Measurements from ENCODE around the gene KRTAP5-6.
"Not testable (repeated sequence)": the region's sequence is repeated elsewhere in the genome, so short reads cannot be mapped to it uniquely, and the experiment has no call there.

KRTAP5-6 gene

DNA sequence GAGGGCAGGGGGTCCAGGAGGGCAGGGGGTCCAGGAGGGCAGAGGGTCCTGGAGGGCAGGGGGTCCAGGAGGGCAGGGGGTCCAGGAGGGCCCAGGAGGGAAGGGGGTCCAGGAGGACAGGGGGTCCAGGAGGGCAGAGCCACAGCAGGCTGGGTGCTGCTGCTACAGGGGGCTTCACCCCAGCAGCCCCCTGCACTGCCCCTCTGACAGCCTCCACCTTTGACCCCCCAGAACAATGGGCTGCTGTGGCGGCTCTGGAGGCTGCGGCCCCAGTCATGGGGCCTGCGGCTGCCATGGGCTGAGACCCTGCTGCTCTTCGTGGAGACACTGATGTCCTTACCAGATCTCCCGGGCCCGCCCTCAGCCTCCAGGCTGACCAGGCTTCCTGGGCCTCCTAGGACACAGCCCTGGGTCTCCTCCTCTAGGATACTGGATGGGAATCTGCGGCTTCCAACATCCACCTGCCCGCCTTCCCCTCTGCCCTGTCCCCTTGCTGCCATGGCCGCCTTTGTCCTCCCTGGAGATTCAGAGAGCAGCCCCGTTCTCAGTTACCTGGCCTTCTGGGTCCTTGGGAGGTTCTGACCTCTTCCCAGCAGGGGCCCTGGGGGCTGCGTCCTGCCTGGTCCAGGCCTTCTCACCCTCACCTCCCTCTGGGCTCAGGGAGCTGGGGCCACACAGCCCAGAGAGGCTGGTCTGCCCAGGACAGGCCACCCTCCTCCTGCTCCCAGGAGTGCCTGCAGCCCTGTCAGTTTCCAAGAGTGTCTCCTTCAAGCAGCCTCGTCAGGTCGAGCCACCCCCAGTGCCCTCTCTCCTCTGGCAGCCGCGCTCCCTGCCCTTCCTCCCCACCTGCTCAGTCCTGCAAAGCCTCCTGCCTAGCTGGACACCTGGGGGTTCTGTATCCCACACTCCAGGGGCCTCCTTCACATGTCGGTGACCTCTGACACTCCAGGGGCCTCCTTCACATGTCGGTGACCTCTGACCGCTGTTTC lies 11.8 kb upstream of the KRTAP5-6 start:
- DNase-seq, result not testable (repeated sequence)

DNA sequence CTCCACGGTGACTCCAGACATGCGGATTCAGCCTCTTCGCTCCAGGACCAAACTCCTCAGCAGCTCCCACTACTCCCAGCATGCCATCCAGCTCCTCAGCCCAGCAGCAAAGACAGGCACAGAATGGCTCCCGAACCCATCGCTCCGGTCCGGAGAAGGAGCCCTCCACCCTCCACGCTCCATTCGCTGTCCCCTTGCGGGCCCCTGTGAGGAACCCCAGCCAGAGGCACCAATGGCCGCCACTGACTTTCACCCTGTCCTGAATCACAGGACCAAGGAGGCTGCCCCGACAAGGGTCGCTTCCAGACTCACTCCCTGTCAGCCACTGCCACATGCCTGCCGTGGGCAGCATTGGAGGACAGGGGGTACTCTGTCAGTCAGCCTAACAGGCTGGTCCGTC lies 10.8 kb upstream of the KRTAP5-6 start:
- not testable (repeated sequence) for DNase-seq

DNA sequence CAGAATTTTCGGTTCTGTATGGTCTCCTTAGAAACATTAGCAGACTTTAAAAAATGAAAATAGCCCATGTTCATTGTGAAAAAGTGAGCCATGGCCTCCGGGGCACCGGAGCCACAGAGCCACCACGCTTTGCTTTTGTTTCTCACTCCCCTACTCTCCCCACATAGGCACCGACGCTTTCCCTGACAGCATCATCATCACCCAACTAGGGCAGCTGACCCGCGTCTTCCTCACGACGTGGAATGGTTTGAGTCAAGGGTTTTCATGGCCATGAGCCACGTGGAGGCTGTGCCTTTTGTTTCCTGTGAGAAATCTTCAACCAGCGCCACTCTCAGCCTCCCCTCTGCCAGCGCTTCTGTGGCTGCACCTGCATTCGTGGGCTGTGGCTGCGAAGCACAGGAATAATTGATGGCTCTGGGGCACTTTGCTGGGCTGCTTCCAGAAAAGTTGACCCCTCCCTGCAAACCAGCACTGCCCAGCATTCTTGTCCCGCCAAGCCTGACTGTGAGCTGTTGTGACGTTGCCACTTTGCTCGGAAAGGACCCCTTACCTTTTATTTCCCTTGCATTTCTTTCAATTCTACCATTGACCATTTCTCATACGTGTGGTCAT lies 8.6 kb upstream of the KRTAP5-6 start:
- not testable (repeated sequence) for DNase-seq

DNA sequence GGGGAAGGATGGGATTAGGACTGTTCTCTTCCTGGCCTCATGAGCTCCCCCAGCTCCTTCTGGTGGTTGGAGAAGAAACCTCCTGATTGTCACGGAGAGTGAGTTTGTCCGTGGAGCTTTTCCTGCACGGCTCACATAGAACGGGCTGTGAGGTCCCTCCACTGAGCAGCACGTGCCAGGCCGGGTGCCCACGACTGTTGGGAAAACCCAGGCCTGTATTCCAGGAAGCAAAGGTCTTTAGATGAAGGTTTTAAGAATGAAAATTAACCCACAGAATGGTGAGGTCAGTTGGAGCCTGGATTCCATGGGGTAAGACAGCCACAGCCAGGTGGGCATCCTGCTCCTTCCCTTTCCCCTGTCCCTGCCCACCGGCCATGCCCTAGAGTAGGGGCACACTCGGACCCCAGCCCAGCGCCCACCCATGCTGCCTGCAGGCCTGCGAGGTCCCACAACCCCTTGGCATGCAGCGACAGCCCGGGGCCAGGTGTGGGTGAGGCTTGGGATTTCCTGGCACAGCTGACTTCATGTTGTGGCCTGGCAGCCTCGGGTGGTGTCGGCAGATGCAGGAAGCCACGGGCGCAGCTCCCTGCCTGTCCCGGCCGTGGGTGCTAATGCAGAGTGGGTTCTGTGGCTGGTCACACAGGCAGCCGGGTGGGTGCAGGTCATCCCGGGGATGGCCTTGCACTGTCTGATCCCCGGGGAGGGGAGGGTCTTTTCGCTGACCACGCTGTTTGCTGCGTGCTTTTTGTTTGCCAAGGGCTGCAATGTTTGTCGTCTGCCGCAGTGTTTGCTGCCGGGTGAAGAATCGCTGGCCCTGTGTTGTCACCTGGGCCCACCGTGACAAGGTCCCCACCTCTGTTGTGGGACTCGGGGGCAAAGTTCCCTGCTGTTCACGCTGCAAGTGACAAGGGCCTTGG lies 7.5 kb upstream of the KRTAP5-6 start:
- not testable (repeated sequence) for DNase-seq

DNA sequence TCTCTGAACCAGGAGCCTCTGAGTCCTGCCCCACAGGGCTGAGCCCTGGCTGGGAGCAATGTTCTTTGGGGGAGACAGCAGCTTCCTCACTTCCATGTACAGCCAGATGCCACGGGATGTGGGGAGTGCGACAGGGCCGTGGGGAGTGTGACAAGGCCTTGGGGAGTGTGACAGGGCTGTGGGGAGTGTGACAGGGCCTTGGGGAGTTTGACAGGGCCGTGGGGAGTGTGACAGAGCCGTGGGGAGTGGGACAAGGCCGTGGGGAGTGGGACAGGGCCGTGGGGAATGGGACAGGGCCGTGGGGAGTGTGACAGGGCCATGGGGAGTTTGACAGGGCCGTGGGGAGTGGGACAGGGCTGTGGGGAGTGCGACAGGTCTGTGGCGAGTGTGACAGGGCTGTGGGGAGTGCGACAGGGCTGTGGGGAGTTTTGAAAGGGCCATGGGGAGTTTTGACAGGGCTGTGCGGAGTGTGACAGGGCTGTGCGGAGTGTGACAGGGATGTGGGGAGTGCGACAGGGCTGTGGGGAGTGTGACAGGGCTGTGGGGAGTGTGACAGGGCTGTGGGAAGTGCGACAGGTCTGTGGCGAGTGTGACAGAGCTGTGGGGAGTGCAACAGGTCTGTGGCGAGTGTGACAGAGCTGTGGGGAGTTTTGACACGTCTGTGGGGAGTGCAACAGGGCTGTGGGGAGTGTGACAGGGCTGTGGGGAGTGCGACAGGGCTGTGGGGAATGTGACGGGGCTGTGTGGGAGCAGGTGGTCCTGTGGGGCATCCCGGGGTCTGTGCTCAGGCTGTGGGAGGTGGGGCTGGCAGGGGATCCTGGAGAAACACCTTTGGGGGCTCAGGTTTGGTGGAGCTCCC lies 6.6 kb upstream of the KRTAP5-6 start:
- no peak for DNase-seq

DNA sequence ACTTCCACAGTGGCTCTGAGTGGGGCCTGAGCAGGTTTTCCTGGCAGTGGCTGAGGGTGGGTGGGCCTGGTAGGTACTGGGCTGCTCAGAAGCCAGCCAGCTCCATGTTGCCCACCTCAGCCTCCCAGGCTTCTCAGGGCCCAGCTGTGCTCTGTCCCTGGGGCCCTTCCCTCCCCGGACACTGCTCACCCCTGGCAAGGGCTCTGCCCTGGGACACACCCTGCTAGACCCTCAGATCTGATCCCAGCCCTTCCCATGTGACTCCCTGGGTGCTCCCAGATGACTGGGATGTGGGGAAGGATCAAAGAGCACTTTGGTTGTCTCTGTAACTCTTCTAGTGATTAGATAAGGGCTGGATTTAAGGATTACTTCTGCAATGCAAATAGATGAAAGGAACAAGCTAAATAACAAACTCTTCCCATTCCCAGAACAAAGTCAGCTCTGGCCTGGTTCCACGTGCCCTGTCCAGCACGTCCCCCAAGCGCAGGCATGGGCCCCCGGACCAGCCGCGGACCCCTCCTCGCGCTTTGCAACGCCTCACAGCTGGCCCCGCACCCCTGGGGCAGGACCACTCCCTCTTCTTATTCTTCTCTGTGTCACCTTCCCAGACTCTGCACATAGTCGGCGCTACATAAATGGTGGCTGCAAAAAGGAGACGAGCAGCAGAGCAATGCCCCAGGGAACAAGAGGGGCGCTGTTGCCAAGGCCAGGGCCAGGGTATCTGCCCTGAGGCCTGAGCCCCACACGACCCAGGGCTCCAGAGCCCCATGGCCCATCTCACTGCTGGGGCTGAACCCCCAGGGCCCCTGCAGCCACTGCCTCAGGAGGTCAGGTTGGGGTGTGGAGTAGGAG lies 5.7 kb upstream of the KRTAP5-6 start:
- no peak for DNase-seq

DNA sequence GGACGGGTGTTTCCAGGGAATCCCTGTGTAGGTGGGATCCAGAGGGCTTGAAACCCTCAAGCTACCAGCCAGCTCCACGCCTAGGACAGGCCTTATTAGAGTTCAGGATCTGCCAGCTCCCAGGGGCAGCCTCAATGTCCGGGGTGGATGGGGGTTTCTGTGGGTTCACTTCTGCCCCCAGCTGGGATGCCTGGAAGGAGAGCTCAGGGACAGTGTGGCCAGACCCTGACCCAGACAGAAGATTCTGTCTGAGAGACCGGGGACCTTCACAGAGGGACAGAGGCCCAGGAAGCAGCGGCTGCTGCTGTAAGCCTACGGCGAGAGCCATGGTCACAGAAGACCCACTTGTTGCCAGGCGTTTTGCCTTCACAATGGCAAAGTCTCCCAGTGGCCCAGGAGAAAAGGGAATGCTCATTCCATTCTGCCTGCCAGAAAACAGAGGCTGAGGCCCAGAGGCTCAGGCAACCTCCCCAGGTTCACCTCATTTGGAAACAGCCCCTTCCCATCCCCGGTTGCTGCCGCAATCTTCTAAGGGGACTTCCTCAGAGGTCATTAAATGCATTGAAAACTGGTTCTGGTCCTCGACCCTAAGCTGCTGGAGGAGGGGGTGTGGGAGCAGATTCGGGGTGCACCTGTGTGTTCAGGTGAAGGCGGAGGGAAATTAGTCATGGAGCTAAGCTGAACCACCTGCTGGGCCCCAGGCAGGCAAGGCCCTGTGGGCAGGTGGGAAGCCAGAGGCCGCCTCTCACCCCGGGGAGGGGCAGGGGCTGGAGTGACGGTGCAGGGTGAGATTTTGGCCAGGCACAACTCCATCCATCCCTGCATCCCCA lies 4.9 kb upstream of the KRTAP5-6 start:
- no peak for DNase-seq

DNA sequence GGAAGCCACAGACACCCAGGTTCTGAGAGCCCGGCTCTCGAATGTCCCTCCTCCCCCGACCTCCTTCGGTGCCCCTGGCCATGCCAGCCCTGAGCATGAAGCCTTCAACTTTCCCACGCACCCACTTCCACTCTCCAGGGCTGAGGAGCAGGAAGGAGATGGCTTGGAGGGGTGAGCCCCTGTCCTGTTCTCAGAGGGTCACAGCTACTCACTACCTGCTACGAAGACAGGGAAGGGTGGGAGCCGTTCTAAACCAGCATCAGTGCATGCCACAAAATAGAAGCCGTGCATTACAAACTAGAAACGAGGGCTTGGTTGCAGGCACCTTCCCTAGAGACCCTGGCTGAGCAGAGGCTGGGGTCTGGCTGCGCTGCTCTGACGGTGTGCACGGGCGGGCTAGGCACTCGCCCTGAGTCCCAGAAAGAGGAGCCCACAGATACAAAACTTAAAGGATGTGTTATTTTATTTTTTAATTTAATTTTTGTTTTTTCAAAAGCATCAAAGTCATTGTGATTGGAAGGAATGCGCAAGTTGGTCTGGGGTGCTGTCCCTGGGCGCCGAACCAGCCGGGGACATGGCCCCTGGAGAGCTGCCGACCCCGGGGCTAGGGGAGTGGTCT lies 4.2 kb upstream of the KRTAP5-6 start:
- DNase-seq, result no peak

DNA sequence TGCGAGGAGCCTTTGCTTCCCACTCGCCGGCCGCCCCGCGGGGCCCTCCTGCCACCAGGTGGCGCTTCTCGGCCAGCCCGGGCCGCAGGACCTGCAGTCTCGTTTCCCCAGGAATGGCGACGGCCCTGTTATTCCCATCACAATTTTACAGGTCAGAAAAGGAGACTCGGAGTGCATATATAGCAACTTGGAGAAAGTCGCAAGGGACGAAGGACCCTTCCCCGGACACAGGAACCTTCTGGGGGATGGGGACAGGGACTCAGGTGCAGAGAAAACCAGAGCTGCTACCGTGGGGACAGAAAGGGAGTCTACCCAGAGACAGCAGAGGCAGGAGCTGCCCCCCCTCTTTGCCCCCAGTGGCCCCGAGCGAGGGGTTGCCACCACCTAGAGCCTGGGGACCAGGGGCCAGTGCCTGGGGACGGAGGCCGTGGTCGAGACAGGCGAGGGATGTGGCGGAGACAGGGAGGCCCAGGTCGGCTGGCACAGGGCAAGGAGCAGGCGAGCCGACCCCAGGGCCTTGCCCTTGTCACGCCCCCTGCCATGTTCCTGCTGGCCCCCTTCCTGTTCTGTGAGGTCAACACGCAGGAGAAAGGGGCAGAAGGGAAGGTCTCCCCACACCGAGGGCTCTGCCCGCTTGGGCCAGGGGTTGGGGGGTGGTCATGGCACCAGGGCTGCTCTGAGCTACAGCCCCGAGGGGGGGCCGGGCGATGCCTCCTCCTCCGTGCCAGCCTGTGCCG lies 3.5 kb upstream of the KRTAP5-6 start:
- DNase-seq, result peak; percentile 60

DNA sequence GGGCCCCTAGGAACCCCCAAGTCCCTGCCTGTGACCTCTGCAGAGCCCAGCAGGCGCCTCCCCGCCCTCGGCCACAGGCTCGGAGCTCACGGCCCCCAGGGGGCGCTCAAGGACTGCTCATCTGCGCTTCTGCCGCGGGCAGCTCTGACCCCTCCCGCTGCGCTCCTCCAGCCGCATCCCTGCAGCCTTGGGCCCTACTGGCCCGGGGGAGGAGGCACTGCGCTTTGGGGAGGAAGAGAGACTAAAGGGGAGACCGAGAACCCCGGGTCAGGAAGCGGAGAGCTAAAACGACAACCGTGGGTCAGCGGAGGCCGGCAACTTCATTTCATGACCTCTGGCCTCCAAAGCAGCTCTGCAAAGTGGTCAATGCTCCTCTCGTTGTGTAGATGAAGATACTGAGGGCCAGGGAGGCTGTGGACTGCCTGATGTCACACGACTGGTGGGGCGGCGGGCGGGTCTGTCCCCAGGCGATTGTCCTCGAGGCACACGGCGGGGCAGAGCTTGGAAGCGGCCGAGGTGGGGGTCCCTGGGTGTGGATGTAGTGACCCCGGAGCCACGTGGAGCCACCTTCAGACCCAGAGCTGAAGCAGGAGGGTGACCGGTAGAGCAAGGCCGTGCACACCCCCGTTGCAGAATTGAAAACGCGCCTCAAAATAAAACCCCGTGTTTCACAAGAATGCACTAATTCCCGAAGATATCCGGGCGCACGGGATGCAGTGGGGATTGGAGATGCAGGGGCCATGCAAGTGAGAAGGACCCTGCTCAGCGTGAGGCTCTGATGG lies 2.7 kb upstream of the KRTAP5-6 start:
- DNase-seq, result peak; percentile 79

DNA sequence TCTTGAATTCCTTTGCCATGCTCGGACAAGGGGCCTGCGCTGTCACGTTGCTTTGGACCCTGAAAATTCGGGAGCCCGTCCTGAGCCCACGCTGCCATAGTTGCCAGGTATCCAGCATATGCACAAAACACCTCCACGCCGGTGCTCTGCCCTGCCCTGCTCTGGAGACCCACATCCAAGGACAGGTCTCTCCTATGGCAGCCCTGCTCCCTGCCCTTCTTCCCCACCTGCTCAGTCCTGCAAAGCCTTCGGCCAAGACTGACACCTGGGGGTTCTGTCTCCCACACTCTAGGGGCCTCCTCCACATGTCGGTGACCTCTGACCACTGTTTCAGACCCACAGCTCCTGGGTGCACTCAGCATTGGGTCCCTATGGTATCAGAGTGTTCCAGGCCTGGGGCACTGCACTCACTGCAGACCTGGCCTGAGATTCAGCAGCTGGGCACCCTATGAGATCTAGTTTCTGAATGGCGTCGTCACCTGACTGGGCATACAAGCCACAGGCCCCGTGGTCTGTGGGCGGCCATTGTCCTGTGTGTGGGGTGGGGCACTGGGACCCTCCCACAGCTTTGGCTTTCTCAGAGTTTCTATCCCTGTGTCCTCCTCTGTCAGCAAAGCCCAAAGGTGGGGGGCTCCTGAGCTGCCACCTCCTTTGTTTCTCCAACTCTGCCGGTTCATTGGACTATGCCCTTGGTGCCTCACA lies 2.0 kb upstream of the KRTAP5-6 start:
- DNase-seq, result no peak

DNA sequence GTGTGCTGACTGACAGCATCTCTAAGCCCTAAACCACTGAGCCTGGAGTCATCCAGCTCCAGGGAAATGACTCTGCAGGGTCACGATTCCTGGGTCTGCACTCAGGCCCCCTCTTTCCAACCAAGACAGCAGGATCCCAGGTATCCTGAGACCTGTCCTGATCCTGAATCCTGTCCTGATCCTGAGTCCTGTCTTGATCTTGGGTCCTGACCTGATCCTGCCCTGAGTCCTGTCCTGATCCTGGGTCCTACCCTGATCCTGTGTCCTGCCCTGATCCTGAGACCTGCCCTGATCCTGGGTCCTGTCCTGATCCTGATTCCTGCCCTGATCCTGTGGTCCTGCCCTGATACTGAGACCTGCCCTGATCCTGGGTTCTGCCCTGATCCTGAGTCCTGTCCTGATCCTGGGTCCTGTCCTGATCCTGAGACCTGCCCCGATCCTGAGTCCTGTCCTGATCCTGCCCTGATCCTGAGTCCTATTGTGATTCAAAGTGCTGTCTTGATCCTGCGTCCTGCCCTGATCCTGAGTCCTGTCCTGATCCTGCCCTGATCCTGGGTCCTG lies 1.4 kb upstream of the KRTAP5-6 start:
- DNase-seq, result no peak

DNA sequence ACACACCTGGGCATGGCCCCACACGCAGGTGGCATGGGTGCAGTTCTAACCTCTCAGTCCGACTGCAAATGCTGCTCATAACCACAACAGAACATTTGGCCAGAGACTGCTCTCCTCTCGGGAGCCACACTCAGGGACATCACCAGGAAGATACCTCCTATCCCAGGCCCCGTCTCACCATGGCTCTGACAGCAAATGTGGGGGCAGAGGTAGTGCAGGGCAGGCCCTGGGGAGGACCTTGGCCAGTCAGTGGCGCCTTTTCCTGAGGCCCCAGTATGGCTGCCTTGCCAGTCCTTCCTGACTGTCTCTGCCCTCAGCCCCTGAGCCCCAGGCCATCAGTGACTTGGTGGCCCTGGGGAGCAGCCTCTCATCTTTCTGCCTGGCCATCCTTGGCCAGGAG lies 2.8 kb downstream of the KRTAP5-6 start:
- no peak for DNase-seq

DNA sequence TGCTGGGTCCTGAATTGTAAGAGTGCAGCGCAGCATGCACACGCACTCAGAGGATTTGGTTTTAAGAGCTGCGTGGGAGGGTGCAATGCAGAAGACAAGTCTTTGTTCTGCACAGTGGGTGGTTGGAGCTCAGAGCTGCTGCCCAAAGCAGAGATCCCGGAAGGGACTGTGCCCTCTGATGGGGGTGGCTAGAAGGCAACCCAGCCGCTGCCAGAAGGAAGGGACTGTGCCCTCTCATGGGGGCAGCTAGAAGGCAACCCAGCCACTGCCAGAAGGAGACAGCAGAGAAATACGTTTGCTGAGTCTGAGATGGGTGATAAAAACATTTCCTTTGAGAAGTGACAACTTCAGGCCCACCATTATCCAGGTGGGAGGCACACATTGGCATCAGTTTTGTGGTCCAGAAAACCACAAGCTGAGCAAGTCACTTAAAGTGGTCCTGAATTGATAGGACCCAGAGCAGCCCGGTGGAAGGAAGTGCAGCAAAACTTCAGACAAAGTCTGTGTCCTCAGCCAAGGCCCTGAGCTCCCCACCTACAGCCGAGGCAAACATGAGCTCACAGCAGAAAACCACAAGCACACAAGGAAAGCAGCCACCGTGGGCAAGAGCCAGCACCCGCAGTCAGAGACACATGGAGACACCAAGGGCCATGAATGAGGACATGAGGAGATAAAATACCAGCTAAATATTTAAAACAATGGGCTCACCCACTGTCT lies 4.3 kb downstream of the KRTAP5-6 start:
- DNase-seq, result no peak

DNA sequence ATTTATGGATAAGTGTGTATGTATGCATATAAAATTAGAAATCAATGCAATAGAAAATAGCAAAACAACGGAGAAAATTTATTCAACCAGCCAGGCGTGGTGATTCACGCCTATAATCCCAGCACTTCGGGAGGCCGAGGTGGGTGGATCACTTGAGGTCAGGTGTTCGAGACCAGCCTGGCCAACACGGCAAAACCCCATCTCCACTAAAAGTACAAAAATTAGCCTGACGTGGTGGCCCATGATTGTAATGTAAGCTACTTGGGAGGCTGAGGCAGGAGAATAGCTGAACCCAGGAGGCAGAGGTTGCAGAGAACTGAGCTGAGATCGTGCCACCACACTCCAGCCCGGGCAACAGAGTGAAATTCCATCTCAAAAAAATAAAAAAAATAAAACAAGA lies 5.5 kb downstream of the KRTAP5-6 start:
- no peak for DNase-seq

DNA sequence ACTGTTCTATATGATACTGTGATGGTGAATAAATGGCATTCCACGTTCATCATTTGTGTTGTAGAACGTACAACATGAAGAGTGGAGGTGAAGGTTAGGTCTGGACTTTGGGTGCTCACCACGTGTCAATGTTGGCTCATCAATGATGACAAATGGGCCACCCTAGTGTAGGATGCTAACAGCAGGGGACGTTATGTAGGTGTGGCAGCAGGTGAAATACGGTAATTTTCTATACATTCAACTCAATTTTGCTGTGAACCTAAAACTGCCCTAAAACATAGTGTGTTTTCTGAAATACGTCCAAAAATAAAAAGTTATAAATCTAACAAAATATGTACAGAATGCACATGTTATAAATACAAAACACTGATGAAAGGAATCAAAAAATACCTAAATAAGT lies 6.2 kb downstream of the KRTAP5-6 start:
- DNase-seq, result no peak

Measured in COR-L47 (cell line).